Calu3 (cell line): ENCODE measurements around the gene HS3ST3B1. TPM values are rescaled to one million over a fixed set of nuclear protein-coding genes. Genes with fewer than 3 reads are reported as not detected.

ENCODE experiments used
- BruUV-seq: library from RNA; stranded (reverse); fragments of 400-500 nt; replicated peaks from 2 replicates; lab custom pipeline; 2021; lab: Mats Ljungman, UMichigan
- CTCF ChIA-PET: fragments of 300-600 bp; sonication (Branson Sonifier 250); formaldehyde crosslinking; loops from one replicate; lab custom pipeline; 2022; ENCODE audit warnings: antibody characterized with exemption; lab: Charles Lee
- DNase-seq: peaks from one replicate; pipeline ENCODE4 v3.0.0; 2022
- H3K27ac Mint-ChIP-seq: one replicate; pipeline ENCODE4 v1.8.0; 2022; ENCODE audit warnings: mixed read lengths; ENCODE audit not compliant: unreplicated experiment
- H3K27me3 Mint-ChIP-seq: one replicate; pipeline ENCODE4 v1.8.0; 2022; ENCODE audit warnings: mixed read lengths; ENCODE audit not compliant: unreplicated experiment
- H3K36me3 Mint-ChIP-seq: one replicate; pipeline ENCODE4 v1.8.0; 2022; ENCODE audit warnings: mild to moderate bottlenecking, moderate library complexity, mixed read lengths; ENCODE audit not compliant: insufficient read depth, unreplicated experiment
- H3K4me1 Mint-ChIP-seq: one replicate; pipeline ENCODE4 v1.8.0; 2022; ENCODE audit warnings: mild to moderate bottlenecking, low read depth, mixed read lengths; ENCODE audit not compliant: unreplicated experiment
- H3K4me3 Mint-ChIP-seq: one replicate; pipeline ENCODE4 v1.8.0; 2022; ENCODE audit warnings: mild to moderate bottlenecking, low read depth, moderate library complexity, mixed read lengths; ENCODE audit not compliant: unreplicated experiment
- H3K9me3 Mint-ChIP-seq: one replicate; pipeline ENCODE4 v1.8.0; 2022; ENCODE audit warnings: low read depth, mixed read lengths; ENCODE audit not compliant: unreplicated experiment
- CTCF ChIP-seq: fragments of 200-600 bp; IDR thresholded peaks from one replicate; pipeline ENCODE4 v1.8.0; 2022; ENCODE audit warnings: antibody characterized with exemption; ENCODE audit not compliant: unreplicated experiment
- intact Hi-C: fragments of 100-400 bp; cut with micrococcal nuclease; formaldehyde crosslinking; loops from one replicate; pipeline ENCODE4 v1.10.0; 2022; ENCODE audit not compliant: unreplicated experiment
- total RNA-seq: library from RNA; stranded (reverse); gene quantifications from 2 replicates; pipeline ENCODE4 v1.2.3, GENCODE V29; 2022

Gene HS3ST3B1
- total RNA-seq, 1 experiment from 2014 or later = 0.80 TPM

- TF ChIP-seq CTCF = no peak
- H3K4me3 Mint-ChIP-seq = no peak overlapping the region
- peaks cover 11% of the 10 kb centered on the region for H3K27me3 Mint-ChIP-seq
- H3K27ac Mint-ChIP-seq = no peak overlapping the region
- DNase-seq = no peak
- peaks cover 9% of the 10 kb centered on the region for H3K9me3 Mint-ChIP-seq
- intact Hi-C loops = no loop called here
- H3K4me1 Mint-ChIP-seq = no peaks in the 10 kb centered on the region
- no peaks in the 10 kb centered on the region for H3K36me3 Mint-ChIP-seq
- CTCF ChIA-PET = no interaction called here
- BruUV-seq = no TSS peak
These were observed 11.7 kb upstream of the HS3ST3B1 start for GRCh38 chr17:14289162-14289561.

- CTCF ChIA-PET = interaction anchor here (0.7 kb wide), 1 partner anchor 638 kb away, joined by 8 read pairs; no protein-coding TSS in a partner anchor
These were observed 6.0 kb upstream of the HS3ST3B1 start for GRCh38 chr17:14294876-14295275.

GRCh38 chr17:14295676-14296075 lies 5.2 kb upstream of the HS3ST3B1 start:
- TF ChIP-seq CTCF = no peak
- intact Hi-C loops = no loop called here
- H3K9me3 Mint-ChIP-seq = no peaks in the 10 kb centered on the region
- H3K27ac Mint-ChIP-seq = no peak overlapping the region
- peaks cover 9% of the 10 kb centered on the region for H3K36me3 Mint-ChIP-seq
- CTCF ChIA-PET = no interaction called here
- no TSS peak for BruUV-seq
- no peak for DNase-seq
- peaks cover 62% of the 10 kb centered on the region for H3K27me3 Mint-ChIP-seq
- H3K4me1 Mint-ChIP-seq = peaks cover 10% of the 10 kb centered on the region
- no peak overlapping the region for H3K4me3 Mint-ChIP-seq

More at GRCh38 chr17:14294876-14295275, 6.0 kb upstream of the HS3ST3B1 start:
- no peak for DNase-seq
- Mint-ChIP-seq H3K27me3 (peaks cover 54% of the 10 kb centered on the region), H3K4me1 (peaks cover 2% of the 10 kb centered on the region), H3K36me3 (peaks cover 5% of the 10 kb centered on the region), H3K4me3 (no peak overlapping the region), H3K27ac (no peak overlapping the region), H3K9me3 (no peaks in the 10 kb centered on the region)
- intact Hi-C loops = no loop called here
- no TSS peak for BruUV-seq
- TF ChIP-seq CTCF = no peak

GRCh38 chr17:14296166-14296910 lies 4.5 kb upstream of the HS3ST3B1 start:
- no TSS peak for BruUV-seq
- no peak for DNase-seq
- intact Hi-C loops = no loop called here
- Mint-ChIP-seq H3K4me1 (peaks cover 12% of the 10 kb centered on the region), H3K27me3 (peaks cover 67% of the 10 kb centered on the region), H3K36me3 (peaks cover 14% of the 10 kb centered on the region), H3K4me3 (peak overlapping the region; percentile 57), H3K9me3 (no peaks in the 10 kb centered on the region), H3K27ac (no peak overlapping the region)
- TF ChIP-seq CTCF = no peak
- CTCF ChIA-PET = no interaction called here
